GM19395 (cell line): ENCODE results near the gene PPP2R5D.
A peak's percentile ranks its signal among the peaks of the same experiment; 100 is the strongest.
"Not testable (repeated sequence)": the region's sequence is repeated elsewhere in the genome, so short reads cannot be mapped to it uniquely, and the experiment has no call there.

Experiments
- ATAC-seq: cut with Tn5 transposase; IDR thresholded peaks from one replicate; pipeline ENCODE4 v1.9.1; 2021; ENCODE audit warnings: mild to moderate bottlenecking, moderate library complexity; ENCODE audit not compliant: unreplicated experiment

The PPP2R5D gene

GRCh38 chr6:42988486-42989020 lies 4.2 kb downstream of the PPP2R5D start:
- ATAC-seq = no peak

- no peak for ATAC-seq
These were observed 5.6 kb downstream of the PPP2R5D start for GRCh38 chr6:42989923-42990322.

GRCh38 chr6:42993445-42993844 lies 9.1 kb downstream of the PPP2R5D start:
- no peak for ATAC-seq

- no peak for ATAC-seq
These were observed 12.1 kb downstream of the PPP2R5D start for GRCh38 chr6:42996513-42996912.

GRCh38 chr6:42998205-42998604 lies 13.8 kb downstream of the PPP2R5D start:
- not testable (repeated sequence) for ATAC-seq

GRCh38 chr6:43001843-43002242 lies 17.5 kb downstream of the PPP2R5D start:
- no peak for ATAC-seq

- no peak for ATAC-seq
These were observed 21.5 kb downstream of the PPP2R5D start for GRCh38 chr6:43005844-43006243.

- no peak for ATAC-seq
These were observed 21.9 kb downstream of the PPP2R5D start for GRCh38 chr6:43006251-43006650.

GRCh38 chr6:43007126-43007525 lies 22.8 kb downstream of the PPP2R5D start:
- no peak for ATAC-seq

- no peak for ATAC-seq
These were observed 24.8 kb downstream of the PPP2R5D start for GRCh38 chr6:43009124-43009523.

GRCh38 chr6:43011207-43011606 lies 26.8 kb downstream of the PPP2R5D start:
- no peak for ATAC-seq

- ATAC-seq = no peak
These were observed 28.0 kb downstream of the PPP2R5D start for GRCh38 chr6:43012364-43012763.

GRCh38 chr6:43013097-43013842 lies 28.9 kb downstream of the PPP2R5D start:
- peak; percentile 7 for ATAC-seq

- peak; percentile 91 for ATAC-seq
These were observed 29.6 kb downstream of the PPP2R5D start, which contains the start of the genes KLHDC3 and MEA1 for GRCh38 chr6:43013843-43014433. Gene KLHDC3 (plus strand): TSS chr6:43014249. CDS start chr6:43017193, 2,944 bp downstream. Gene MEA1 (minus strand): TSS chr6:43013946. CDS start chr6:43013813, 133 bp downstream.

GRCh38 chr6:43014434-43014909 lies 30.1 kb downstream of the PPP2R5D start:
- ATAC-seq = no peak

- no peak for ATAC-seq
These were observed 32.0 kb downstream of the PPP2R5D start for GRCh38 chr6:43016176-43016942.

GRCh38 chr6:43016943-43017334 lies 32.6 kb downstream of the PPP2R5D start:
- ATAC-seq = no peak

- no peak for ATAC-seq
These were observed 34.8 kb downstream of the PPP2R5D start for GRCh38 chr6:43019152-43019551.

- no peak for ATAC-seq
These were observed 35.8 kb downstream of the PPP2R5D start for GRCh38 chr6:43020052-43020705.

GRCh38 chr6:43020847-43021246 lies 36.5 kb downstream of the PPP2R5D start:
- ATAC-seq = no peak
